Skeletal muscle satellite cell (primary cell): Measurements from ENCODE around the gene HSD11B1L.
"Not testable (repeated sequence)": the region's sequence is repeated elsewhere in the genome, so short reads cannot be mapped to it uniquely, and the experiment has no call there.

ENCODE experiments used
- H3K27me3 ChIP-seq: 2 replicates; pipeline ENCODE4 v1.7.0; 2013; ENCODE audit warnings: low read length; ENCODE audit not compliant: control insufficient read depth, insufficient read depth
- H3K36me3 ChIP-seq: 2 replicates; pipeline ENCODE4 v1.7.0; 2013; ENCODE audit warnings: mild to moderate bottlenecking, control low read depth, low read length; ENCODE audit not compliant: insufficient read depth
- H3K4me1 ChIP-seq: 2 replicates; pipeline ENCODE4 v1.7.0; 2013; ENCODE audit warnings: low read length; ENCODE audit not compliant: control insufficient read depth, insufficient read depth
- H3K4me2 ChIP-seq: 2 replicates; pipeline ENCODE4 v1.7.0; 2013; ENCODE audit warnings: mild to moderate bottlenecking, low read length
- H3K4me3 ChIP-seq: 2 replicates; pipeline ENCODE4 v1.7.0; 2013; ENCODE audit warnings: low read length
- H3K9ac ChIP-seq: 2 replicates; pipeline ENCODE4 v1.7.0; 2013; ENCODE audit warnings: mild to moderate bottlenecking, low read depth, low read length, moderate library complexity
- H3K9me3 ChIP-seq: replicated peaks from 2 replicates; pipeline ENCODE4 v1.7.0; 2013; ENCODE audit warnings: mild to moderate bottlenecking, control low read depth, low read length

HSD11B1L gene

DNA sequence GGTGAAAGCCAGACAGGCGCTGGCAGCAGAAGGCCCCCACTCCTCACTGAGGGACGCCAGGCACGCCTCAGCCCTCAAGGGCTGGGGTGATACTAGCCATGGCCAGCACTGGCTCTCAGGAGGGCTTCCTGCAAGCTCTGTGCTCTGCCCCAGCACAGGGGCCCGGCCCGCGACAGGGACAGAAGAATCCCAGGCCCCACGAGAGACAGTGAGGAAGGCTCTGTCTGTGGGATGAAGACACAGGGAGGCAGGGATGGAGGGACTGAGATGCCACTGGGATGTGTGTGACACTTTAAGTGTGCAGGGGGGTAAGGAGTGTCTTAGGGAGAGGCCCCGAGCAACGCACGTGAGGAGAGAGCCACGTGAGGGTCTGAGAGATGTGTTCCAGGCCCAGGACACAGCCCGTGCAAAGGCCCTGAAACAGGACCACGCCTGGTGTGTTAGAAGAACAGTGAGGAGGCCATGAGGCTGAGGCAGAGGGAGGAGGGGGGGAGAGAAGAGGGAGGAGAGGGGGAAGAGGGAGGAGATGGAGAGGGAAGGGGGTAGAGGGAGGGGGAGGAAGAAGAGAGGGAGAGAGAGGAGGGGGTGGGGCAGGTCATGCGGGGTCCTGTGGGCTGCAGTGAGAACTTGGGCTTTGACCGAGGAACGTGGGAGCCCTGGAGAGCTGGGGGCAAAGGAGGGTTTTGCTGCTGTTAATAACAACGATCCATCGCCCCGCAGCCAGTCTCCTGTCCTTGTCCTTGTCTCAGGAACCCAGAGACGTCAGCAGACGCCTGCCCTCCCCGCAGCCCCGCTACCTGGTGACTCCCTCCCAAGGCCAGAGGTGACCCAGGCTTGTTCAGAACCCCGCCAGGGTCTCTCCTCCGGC lies 16.4 kb downstream of the HSD11B1L start:
- no peaks in the 10 kb centered on the region for H3K27me3 ChIP-seq
- H3K4me1 ChIP-seq = peaks cover 17% of the 10 kb centered on the region
- H3K9ac ChIP-seq = no peak overlapping the region
- no peak overlapping the region for H3K4me2 ChIP-seq
- no peaks in the 10 kb centered on the region for H3K9me3 ChIP-seq
- no peak overlapping the region for H3K4me3 ChIP-seq
- peaks cover 72% of the 10 kb centered on the region for H3K36me3 ChIP-seq

DNA sequence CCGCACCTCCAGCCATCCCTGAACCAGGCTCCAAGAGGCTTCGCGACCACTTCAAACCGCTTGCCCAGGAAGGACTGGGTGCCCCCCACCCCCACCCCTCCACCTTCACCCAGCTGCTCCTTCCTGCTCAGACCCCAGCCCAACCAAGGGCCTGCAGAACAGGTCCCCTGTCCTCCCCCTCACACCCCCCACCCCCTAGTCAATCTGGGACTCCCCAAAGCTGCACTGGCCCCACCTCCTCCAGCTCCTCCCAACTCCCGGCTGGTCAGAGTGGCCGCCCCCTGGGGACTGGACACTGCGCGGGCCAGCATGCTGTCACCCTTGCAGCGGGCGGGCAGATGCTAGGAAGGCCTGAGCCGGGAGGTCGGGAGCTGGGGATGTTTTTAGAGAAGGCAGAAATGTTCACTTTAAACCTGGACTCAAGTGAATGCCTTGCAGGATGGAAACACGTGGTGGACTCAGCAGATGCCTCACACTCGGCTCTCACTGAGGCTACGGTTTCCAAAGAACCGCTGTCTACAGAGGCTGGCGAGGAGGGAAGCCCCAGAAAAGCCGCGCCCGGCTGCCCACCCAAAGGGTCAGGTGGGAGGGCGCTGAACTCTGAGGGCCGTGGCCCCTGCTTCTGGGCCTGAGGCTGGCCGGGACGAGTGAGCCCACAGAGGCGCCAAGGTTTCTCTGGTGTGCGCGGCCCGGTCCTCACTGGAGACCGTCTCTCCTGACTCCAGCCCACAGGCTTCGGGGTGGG lies 17.2 kb downstream of the HSD11B1L start:
- Histone ChIP-seq H3K9ac (no peak overlapping the region), H3K36me3 (peaks cover 64% of the 10 kb centered on the region), H3K27me3 (no peaks in the 10 kb centered on the region), H3K9me3 (no peaks in the 10 kb centered on the region), H3K4me2 (no peak overlapping the region), H3K4me1 (peaks cover 11% of the 10 kb centered on the region), H3K4me3 (no peak overlapping the region)

DNA sequence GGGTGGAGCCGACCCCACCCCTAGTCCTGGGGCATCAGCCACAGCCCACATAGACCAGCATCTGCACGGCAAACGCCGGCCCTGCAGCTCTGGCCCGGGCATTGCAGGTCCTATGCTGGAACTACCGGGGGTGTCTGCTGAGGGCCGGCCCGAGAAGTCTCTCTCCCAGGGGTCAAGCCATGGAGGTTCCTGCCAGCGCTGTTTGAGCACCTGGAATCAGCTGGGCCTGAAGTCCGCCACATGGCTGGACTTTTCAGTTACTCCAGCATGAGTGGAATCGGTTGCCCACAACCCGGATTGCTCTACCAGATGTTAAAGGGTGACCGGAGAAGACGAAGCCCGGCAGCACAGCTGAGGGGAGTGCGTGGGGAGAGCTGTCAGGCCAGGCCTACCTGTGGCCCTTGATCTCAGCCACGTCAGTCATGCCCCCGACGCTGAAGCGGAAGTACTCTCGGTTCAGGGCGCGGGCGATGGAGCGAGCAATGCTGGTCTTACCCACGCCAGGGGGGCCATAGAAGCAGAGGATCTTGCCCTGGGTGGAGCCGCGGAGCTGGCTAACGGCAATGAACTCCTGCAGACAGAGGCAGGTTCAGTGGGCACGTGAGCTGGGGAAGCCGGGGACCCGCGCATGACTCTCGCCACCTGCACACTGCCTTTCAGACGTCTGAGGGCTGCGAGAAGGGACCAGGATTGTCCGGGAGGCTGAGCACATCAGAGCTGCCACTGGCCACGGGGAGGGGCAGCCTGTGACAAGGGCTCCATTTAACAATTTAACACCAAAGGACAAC lies 18.0 kb downstream of the HSD11B1L start:
- Histone ChIP-seq H3K4me2 (no peak overlapping the region), H3K9me3 (no peaks in the 10 kb centered on the region), H3K4me3 (no peak overlapping the region), H3K4me1 (peaks cover 8% of the 10 kb centered on the region), H3K36me3 (peaks cover 64% of the 10 kb centered on the region), H3K27me3 (no peaks in the 10 kb centered on the region), H3K9ac (no peak overlapping the region)

DNA sequence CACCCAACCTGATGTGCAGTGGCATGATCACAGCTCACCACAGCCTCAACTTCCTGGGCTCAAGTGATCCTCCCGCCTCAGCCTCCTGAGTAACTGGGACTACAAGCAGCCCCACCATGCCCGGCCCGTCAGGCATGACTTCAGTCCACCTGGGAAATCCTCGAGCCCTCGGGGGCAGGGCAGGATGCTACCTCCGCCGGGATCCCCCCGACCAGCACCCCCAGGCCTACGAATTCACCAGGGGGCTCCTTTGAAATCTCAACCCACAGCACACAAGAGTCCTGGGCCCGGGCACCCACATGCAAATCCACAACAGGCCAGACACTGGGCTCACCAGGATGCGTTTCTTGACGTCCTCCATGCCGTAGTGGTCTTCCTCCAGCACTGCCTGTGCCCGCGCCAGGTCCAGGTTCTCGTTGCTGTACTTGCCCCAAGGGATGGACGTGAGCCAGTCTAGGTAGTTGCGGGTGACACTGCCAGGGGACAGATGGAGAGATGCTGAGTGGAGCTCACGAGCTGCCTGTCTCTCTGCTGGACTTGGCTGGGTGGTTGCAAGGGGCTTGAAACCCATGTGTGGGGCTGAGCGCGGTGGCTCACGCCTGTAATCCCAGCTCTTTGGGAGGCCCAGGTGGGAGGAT lies 19.7 kb downstream of the HSD11B1L start:
- H3K9ac ChIP-seq = no peak overlapping the region
- H3K9me3 ChIP-seq = no peaks in the 10 kb centered on the region
- H3K27me3 ChIP-seq = no peaks in the 10 kb centered on the region
- H3K4me2 ChIP-seq = no peak overlapping the region
- H3K4me1 ChIP-seq = peaks cover 7% of the 10 kb centered on the region
- peaks cover 63% of the 10 kb centered on the region for H3K36me3 ChIP-seq
- no peak overlapping the region for H3K4me3 ChIP-seq

DNA sequence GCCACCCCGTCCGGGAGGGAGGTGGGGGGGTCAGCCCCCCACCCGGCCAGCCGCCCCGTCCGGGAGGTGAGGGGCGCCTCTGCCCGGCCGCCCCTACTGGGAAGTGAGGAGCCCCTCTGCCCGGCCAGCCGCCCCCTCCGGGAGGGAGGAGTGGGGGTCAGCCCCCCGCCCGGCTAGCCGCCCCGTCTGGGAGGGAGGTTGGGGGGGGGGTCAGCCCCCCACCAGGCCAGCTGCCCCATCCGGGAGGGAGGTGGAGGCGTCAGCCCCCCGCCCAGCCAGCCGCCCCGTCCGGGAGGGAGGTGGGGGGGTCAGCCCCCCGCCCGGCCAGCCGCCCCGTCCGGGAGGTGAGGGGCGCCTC lies 21.2 kb downstream of the HSD11B1L start:
- H3K36me3 ChIP-seq = peaks cover 60% of the 10 kb centered on the region
- not testable (repeated sequence) for H3K27me3 ChIP-seq, H3K4me3 ChIP-seq, H3K4me1 ChIP-seq, H3K9me3 ChIP-seq, H3K9ac ChIP-seq, H3K4me2 ChIP-seq

DNA sequence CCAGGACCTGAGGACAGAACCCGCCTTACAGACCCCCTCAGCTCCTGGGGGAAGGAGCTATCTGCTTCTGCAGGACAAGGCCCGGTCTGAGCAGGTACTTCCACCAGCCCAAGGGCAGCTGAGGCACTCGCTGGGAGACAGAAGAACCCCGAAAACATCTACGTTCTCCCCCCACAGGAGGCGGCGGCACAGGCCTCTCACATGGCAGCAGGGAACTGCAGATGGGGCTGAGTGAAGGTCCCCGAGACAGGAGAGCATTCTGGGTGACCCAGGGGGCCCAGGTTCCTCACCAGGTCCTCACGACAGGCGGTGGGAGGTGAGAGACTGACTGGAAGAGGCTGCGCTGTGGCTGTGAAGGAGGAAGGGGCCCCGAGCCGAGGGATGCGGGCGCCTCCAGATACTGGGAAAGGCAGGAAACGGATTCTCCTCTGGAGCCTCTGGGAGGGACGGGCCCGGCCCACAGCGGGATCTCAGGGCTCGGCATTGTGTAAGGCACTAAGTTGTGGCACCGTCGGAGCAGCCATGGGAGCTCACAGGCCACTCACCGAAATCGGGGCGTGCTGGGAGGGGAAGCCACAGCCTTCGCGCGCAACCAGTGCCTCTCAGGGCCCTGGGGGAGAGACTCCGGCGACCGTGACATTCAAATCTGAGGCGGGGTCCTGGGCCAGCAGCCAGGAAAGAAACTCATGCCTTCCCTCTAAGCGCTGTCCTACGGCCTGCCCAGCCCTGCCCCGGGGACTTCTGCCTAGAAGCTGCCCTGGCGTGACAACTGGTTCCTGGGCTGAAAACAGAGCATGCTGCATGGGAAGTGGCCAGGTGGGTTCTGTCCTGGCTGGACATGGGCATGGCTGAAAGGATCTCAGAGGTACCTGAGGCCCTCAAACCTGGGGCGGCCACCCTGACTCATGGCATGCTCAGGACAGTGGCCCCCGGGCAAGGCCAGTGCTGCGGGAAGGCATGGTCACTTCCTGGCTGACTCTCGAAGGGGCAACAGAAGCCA lies 23.3 kb downstream of the HSD11B1L start:
- H3K9ac ChIP-seq = no peak overlapping the region
- H3K9me3 ChIP-seq = no peaks in the 10 kb centered on the region
- H3K4me3 ChIP-seq = no peak overlapping the region
- H3K27me3 ChIP-seq = no peaks in the 10 kb centered on the region
- H3K36me3 ChIP-seq = peaks cover 62% of the 10 kb centered on the region
- H3K4me1 ChIP-seq = peaks cover 7% of the 10 kb centered on the region
- H3K4me2 ChIP-seq = no peak overlapping the region

DNA sequence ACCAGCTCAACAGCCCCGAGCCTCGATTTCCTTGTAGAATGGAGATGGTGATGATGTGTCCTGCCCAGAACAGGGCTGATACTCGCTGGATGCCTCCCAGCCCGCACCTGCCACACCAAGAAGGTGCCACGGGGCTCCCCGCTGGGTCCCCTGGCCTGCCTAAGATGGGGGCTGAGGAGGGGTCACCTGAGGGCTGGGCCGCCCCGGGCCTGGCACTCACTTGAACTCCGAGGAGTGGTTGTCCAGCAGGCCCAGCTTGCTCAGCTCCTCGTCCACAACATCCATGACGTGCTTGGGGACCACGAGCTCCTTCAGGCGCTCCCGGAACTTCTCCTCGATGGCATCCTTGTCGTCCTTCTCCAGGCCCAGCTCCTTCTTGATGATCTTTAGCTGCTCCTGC lies 24.7 kb downstream of the HSD11B1L start:
- peaks cover 54% of the 10 kb centered on the region for H3K36me3 ChIP-seq
- no peak overlapping the region for H3K4me3 ChIP-seq
- no peak overlapping the region for H3K9ac ChIP-seq
- H3K27me3 ChIP-seq = no peaks in the 10 kb centered on the region
- H3K4me2 ChIP-seq = no peak overlapping the region
- no peaks in the 10 kb centered on the region for H3K9me3 ChIP-seq
- H3K4me1 ChIP-seq = peaks cover 7% of the 10 kb centered on the region

DNA sequence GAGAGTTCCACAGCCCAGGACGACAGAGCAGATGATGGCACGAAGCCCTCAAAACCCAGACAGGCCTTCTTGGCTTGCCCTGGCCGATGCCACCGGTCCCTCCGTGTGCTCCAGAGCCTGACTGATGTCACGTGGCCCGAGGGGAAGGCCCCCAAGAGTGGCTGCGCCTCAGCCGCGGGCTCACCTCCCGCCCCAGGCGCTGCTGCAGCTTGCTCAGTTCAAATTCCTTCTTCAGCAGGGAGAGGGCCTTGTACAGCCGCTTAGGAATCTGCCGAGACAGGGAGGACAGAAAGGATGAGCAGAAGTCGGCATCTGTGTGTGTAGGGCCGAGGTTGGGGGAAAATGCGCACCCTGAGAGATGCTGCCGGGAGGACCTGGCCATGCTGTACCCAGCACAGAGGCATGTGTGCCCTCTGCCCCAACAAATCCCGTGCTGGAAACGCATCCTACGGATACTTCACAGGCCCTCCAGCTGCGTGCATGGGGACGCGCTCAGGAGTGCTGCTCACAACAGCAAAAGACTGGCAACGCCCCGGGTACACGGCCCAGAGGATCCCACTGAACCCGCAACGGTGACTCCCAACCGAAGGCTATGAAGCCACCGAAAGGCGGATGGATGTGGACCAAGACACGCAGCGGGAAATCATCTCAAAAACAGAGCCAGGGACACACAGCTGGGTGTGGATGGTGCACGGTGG lies 26.2 kb downstream of the HSD11B1L start:
- Histone ChIP-seq H3K9me3 (no peaks in the 10 kb centered on the region), H3K4me2 (no peak overlapping the region), H3K36me3 (peaks cover 64% of the 10 kb centered on the region), H3K27me3 (no peaks in the 10 kb centered on the region), H3K4me1 (peaks cover 7% of the 10 kb centered on the region), H3K4me3 (no peak overlapping the region), H3K9ac (no peak overlapping the region)

DNA sequence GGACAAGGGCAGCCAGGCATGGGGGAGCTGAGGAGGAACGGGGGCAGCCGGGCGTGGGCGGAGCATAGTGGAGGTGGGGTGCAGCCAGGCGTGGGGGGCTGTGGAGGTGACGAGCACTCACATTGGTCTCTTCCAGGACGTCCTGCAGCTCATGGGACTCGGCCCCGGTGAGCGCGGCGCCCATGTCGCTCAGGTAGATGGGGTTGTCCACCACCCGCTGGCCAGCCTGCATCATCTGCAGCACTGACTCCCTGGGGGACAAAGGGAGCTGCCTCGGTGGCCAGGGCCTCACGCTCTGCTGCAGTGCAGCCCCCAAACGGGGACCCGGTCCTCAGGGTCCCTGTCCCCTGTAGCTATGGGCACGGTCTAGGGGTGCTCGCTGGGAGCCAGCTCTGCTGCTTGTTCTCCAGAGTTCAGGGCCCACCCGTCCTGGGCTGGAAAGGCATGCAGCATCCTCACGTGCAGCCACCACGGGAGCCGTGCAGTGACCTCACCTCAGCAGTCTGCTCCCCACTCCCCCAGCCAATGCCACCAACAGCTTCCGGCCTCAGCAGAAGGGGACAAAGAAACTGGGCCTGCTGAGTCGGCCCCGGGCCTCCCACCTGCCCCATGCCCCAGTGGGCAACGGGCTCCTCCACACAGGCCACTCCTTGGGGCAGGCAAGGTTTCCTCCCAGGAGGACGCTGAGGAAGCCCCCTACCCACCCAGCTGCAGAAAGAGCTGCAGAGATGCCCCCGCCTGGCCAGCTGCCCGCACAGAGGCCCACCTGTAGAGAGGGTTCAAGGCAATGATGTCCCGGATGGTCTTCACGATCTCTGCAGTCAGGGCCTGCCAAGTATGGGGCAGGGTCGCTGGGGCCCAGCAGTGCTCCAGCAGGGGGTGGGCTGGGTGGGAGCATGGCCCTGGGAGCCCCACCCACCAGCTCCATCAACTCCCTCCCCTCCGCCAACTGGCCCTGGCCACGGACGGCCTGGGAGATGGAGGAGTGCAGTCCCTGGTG lies 27.0 kb downstream of the HSD11B1L start:
- H3K4me2 ChIP-seq = no peak overlapping the region
- no peak overlapping the region for H3K9ac ChIP-seq
- no peaks in the 10 kb centered on the region for H3K27me3 ChIP-seq
- H3K4me3 ChIP-seq = no peak overlapping the region
- no peaks in the 10 kb centered on the region for H3K9me3 ChIP-seq
- H3K4me1 ChIP-seq = peaks cover 7% of the 10 kb centered on the region
- peaks cover 72% of the 10 kb centered on the region for H3K36me3 ChIP-seq
